OCI-LY7 (cell line): Measurements from ENCODE around the gene TOR3A. TPM values are rescaled to one million over a fixed set of nuclear protein-coding genes. Genes with fewer than 3 reads are reported as not detected.
A peak's percentile ranks its signal among the peaks of the same experiment; 100 is the strongest.

Source experiments
- BruUV-seq: library from RNA; stranded (reverse); fragments of 400-500 nt; replicated peaks from 2 replicates; lab custom pipeline; 2021; lab: Mats Ljungman, UMichigan
- CTCF ChIA-PET: fragments of 300-600 bp; sonication (Branson Sonifier 250); formaldehyde crosslinking; loops from one replicate; lab custom pipeline; 2022; ENCODE audit warnings: antibody characterized with exemption; ENCODE audit not compliant: unreplicated experiment; lab: Charles Lee
- POLR2A ChIA-PET: fragments of 300-600 bp; sonication (Branson Sonifier 250); formaldehyde crosslinking; loops from one replicate; lab custom pipeline; 2022; ENCODE audit warnings: antibody characterized with exemption; lab: Charles Lee
- DNase-seq: peaks from one replicate; pipeline ENCODE4 v3.0.0-alpha.2; 2015; ENCODE audit warnings: low spot score
- H2AFZ ChIP-seq: fragments of 200-600 bp; sonication (generic), shearing (Covaris generic); 2 replicates; pipeline ENCODE4 v1.6.1; 2014; ENCODE audit warnings: mild to moderate bottlenecking, antibody characterized with exemption, low read length, moderate library complexity
- H3K27ac ChIP-seq: fragments of 200-600 bp; sonication (generic); 2 replicates; pipeline ENCODE4 v1.5.1; 2014; ENCODE audit warnings: mixed run types, low read depth, mild to moderate bottlenecking, moderate library complexity, low read length, inconsistent platforms; ENCODE audit not compliant: poor library complexity, severe bottlenecking
- H3K36me3 ChIP-seq: fragments of 200-600 bp; sonication (generic); 2 replicates; pipeline ENCODE4 v1.6.1; 2014; ENCODE audit warnings: mild to moderate bottlenecking, antibody characterized with exemption, low read length, moderate library complexity, mixed read lengths; ENCODE audit not compliant: insufficient read depth
- H3K4me1 ChIP-seq: fragments of 200-600 bp; sonication (generic); 2 replicates; pipeline ENCODE4 v1.5.1; 2014; ENCODE audit warnings: mild to moderate bottlenecking, low read length; ENCODE audit not compliant: insufficient read depth, poor library complexity, severe bottlenecking
- H3K4me2 ChIP-seq: fragments of 200-600 bp; sonication (generic); 2 replicates; pipeline ENCODE4 v1.6.1; 2014; ENCODE audit warnings: mild to moderate bottlenecking, low read length
- H3K4me3 ChIP-seq: fragments of 200-600 bp; sonication (generic); 2 replicates; pipeline ENCODE4 v1.5.1; 2014; ENCODE audit warnings: mild to moderate bottlenecking, low read depth, low read length; ENCODE audit not compliant: poor library complexity, severe bottlenecking
- H3K79me2 ChIP-seq: fragments of 200-600 bp; sonication (generic); 2 replicates; pipeline ENCODE4 v1.6.1; 2016; ENCODE audit warnings: low read depth, mild to moderate bottlenecking, low read length, moderate library complexity, mixed read lengths; ENCODE audit not compliant: insufficient read depth
- H3K9me2 ChIP-seq: fragments of 200-600 bp; sonication (generic); 2 replicates; pipeline ENCODE4 v1.6.1; 2016; ENCODE audit warnings: mild to moderate bottlenecking, low read length, mixed read lengths; ENCODE audit not compliant: insufficient read depth
- H3K9me3 ChIP-seq: fragments of 200-600 bp; sonication (generic); 2 replicates; pipeline ENCODE4 v1.6.1; 2014; ENCODE audit warnings: mild to moderate bottlenecking, mixed run types, low read length, mixed read lengths
- H4K20me1 ChIP-seq: fragments of 200-600 bp; sonication (generic); 2 replicates; pipeline ENCODE4 v1.6.1; 2014; ENCODE audit warnings: mild to moderate bottlenecking, antibody characterized with exemption, low read length, moderate library complexity, mixed read lengths; ENCODE audit not compliant: insufficient read depth
- EZH2phosphoT487 ChIP-seq: fragments of 200-600 bp; sonication (generic); IDR thresholded peaks from 2 replicates; pipeline ENCODE4 v1.6.1; 2018; ENCODE audit warnings: low read depth, borderline replicate concordance, mild to moderate bottlenecking, mixed run types, antibody characterized with exemption, low read length, moderate library complexity, mixed read lengths
- intact Hi-C: fragments of 100-400 bp; cut with micrococcal nuclease; formaldehyde crosslinking; loops from one replicate; pipeline ENCODE4 v1.10.0; 2022; ENCODE audit not compliant: unreplicated experiment
- total RNA-seq, 2 experiments: library from RNA; depleted of rRNA in 1 of 2; stranded (reverse); fragments of >200 nt in 1 of 2; shearing (Covaris generic) in 1 of 2; gene quantifications; 2 replicates each; pipeline ENCODE4 v1.2.3, GENCODE V29; 2014 to 2022
- TF ChIP-seq, protein P1 (sequence below): fragments of 200-600 bp; sonication (generic); conservative IDR thresholded peaks from 2 replicates; pipeline ENCODE4 v1.5.1; 2014; ENCODE audit warnings: mild to moderate bottlenecking, antibody characterized with exemption, low read length, moderate library complexity, mixed read lengths

TOR3A gene
- total RNA-seq, 2 experiments from 2014 or later: 49.0 to 66.7 TPM

- no peaks in the 10 kb centered on the region for H3K9me2 ChIP-seq
- peak; percentile 63 for DNase-seq
- no peaks in the 10 kb centered on the region for H3K9me3 ChIP-seq
- H2AFZ ChIP-seq: no peak overlapping the region
- ChIA-PET POLR2A (interaction anchor here (0.6 to 1.0 kb wide), 2 partner anchors 9 to 54 kb away, joined by 3 read pairs; no protein-coding TSS in a partner anchor), CTCF (interaction anchor here (0.5 to 0.6 kb wide), 2 partner anchors 64 to 444 kb away, joined by 3 read pairs; no protein-coding TSS in a partner anchor)
- H3K36me3 ChIP-seq: peaks cover 40% of the 10 kb centered on the region
- intact Hi-C loops: loop anchor here (1.0 to 10.0 kb wide), 3 partner anchors 171 to 383 kb away; no protein-coding TSS in a partner anchor
- H3K27ac ChIP-seq: no peak overlapping the region
- no peak for TF ChIP-seq EZH2phosphoT487
- TF ChIP-seq, protein P1, sequence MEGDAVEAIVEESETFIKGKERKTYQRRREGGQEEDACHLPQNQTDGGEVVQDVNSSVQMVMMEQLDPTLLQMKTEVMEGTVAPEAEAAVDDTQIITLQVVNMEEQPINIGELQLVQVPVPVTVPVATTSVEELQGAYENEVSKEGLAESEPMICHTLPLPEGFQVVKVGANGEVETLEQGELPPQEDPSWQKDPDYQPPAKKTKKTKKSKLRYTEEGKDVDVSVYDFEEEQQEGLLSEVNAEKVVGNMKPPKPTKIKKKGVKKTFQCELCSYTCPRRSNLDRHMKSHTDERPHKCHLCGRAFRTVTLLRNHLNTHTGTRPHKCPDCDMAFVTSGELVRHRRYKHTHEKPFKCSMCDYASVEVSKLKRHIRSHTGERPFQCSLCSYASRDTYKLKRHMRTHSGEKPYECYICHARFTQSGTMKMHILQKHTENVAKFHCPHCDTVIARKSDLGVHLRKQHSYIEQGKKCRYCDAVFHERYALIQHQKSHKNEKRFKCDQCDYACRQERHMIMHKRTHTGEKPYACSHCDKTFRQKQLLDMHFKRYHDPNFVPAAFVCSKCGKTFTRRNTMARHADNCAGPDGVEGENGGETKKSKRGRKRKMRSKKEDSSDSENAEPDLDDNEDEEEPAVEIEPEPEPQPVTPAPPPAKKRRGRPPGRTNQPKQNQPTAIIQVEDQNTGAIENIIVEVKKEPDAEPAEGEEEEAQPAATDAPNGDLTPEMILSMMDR: peak; percentile 88
- BruUV-seq: no TSS peak
- no peaks in the 10 kb centered on the region for H3K4me1 ChIP-seq
- H4K20me1 ChIP-seq: no peaks in the 10 kb centered on the region
- no peaks in the 10 kb centered on the region for H3K79me2 ChIP-seq
- H3K4me3 ChIP-seq: no peak overlapping the region
- no peak overlapping the region for H3K4me2 ChIP-seq
Observed at GRCh38 chr1:179121159-179121938, 39.5 kb downstream of the TOR3A start.

DNA sequence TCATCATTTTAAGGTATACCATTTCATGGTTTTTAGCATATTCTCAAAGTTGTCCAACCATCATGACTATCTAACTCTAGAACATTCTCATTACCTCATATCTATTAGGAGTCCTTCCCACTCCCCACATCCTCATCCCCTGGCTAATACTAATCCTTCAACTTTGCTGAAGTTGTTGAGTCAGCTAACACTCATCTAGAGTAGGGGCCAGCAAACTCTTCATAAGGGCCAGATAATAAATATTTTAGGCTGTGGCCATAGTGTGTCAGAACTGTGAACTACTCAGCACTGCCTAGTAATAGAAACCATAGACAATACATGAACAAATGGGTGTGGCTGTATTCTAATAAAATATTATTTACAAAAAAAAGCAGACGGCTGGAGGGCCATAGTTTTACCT, 43.0 kb downstream of the TOR3A start:
- H3K4me2 ChIP-seq: no peak overlapping the region
- no peak overlapping the region for H2AFZ ChIP-seq
- peaks cover 18% of the 10 kb centered on the region for H3K36me3 ChIP-seq
- H3K9me3 ChIP-seq: no peaks in the 10 kb centered on the region
- no peaks in the 10 kb centered on the region for H3K79me2 ChIP-seq
- intact Hi-C loops: loop anchor here (10.0 kb wide), 1 partner anchor 380 kb away; no protein-coding TSS in a partner anchor
- DNase-seq: no peak
- ChIA-PET CTCF (no interaction called here), POLR2A (no interaction called here)
- H4K20me1 ChIP-seq: no peaks in the 10 kb centered on the region
- peaks cover 14% of the 10 kb centered on the region for H3K4me1 ChIP-seq
- H3K9me2 ChIP-seq: no peaks in the 10 kb centered on the region
- no peak overlapping the region for H3K4me3 ChIP-seq
- no peak overlapping the region for H3K27ac ChIP-seq
- BruUV-seq: no TSS peak
- no peak for TF ChIP-seq EZH2phosphoT487
- TF ChIP-seq, protein P1: no peak
